Glomerular visceral epithelial cell (primary cell): ENCODE measurements around the gene UBAP1L.
A peak's percentile ranks its signal among the peaks of the same experiment; 100 is the strongest.
"Not testable (repeated sequence)": the region's sequence is repeated elsewhere in the genome, so short reads cannot be mapped to it uniquely, and the experiment has no call there.

Experiments
- DNase-seq: peaks from one replicate; pipeline ENCODE4 v3.0.0-alpha.2; 2016; ENCODE audit errors: extremely low spot score

Gene UBAP1L

GRCh38 chr15:65100442-65100841 is 14.6 kb downstream of the UBAP1L start:
- DNase-seq = no peak

DNA sequence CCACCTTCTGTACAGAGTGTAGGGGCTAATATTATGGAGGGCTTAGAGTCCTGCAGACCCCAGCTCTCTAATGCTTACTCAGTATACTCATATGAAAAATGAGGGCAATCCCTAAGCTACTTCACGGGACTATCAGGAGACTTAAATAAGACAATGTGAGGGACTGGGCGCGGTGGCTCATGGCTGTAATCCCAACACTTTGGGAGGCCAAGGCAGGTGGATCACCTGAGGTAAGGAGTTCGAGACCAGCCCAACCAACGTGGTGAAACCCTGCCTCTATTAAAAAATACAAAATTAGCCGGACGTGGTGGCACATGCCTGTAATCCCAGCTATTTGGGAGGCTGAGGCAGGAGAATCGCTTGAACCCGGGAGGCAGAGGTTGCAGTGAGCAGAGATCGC is 15.2 kb downstream of the UBAP1L start:
- not testable (repeated sequence) for DNase-seq

DNA sequence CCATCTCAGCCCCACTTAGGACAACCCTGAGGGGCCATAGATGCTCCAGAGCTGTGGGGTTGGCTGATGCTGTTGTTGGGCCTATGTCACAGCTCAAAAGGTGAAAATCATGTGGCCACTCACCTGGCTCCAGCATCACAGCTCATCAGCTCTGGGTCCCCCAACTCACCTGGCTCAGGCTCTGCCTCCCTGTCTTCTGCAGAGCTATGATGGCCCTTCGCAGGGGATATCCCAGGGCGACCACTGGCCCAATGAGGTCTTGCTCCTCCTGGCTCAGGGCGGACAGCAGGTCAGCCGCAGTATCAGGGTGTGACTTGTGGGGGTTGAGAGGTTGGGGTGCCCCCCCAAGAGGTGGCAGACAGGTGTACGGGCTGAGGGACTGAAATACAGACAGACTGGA is 15.7 kb downstream of the UBAP1L start:
- DNase-seq = no peak

DNA sequence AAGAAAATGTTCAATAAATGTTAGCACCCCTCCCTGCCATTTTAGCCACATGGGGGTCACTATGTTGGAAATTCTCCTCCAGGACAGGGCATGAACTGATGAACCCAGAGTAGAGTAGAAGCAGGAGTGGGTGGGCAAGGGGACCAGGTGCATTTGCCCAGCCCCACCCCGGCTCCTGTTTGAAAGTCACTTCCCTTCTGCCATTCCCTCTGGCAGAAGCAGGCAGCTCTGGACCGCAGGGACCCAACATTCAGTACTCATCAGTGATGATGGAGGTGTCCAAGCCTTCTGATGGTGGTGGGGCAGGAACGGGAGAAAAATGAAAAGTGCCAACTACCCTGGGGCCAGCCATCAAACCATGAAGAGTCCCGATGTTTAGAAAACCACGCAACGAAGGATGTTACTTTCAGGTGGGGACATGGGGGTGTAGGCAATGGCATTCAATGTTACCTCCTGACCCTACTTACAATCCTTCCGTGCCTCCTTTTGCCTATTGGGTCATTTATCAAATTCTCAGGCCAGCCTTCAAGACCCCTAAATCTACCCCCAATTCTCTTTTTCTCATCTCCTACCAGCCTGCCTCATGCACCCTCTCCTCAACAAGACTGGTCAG is 17.2 kb downstream of the UBAP1L start:
- DNase-seq = no peak

GRCh38 chr15:65096481-65097385 is 18.3 kb downstream of the UBAP1L start:
- DNase-seq = peak; percentile 61

DNA sequence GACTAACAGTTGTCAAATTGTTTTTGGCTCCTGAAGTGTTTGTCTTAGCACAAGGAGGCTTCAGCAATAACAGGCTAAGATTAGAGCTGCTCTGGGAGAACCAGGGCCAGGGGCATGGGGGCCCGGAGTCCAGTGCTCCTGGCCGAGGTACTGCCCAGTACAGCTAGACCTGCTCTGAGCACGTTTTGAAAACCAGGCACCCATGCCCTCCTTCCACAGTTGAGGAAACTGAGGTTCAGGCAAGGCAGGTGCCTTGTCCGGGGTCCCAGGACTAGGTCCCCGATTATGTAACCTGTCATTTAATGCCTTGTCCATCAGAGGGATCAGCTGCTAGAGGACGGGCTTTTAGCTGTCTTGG is 19.3 kb downstream of the UBAP1L start:
- DNase-seq = no peak

DNA sequence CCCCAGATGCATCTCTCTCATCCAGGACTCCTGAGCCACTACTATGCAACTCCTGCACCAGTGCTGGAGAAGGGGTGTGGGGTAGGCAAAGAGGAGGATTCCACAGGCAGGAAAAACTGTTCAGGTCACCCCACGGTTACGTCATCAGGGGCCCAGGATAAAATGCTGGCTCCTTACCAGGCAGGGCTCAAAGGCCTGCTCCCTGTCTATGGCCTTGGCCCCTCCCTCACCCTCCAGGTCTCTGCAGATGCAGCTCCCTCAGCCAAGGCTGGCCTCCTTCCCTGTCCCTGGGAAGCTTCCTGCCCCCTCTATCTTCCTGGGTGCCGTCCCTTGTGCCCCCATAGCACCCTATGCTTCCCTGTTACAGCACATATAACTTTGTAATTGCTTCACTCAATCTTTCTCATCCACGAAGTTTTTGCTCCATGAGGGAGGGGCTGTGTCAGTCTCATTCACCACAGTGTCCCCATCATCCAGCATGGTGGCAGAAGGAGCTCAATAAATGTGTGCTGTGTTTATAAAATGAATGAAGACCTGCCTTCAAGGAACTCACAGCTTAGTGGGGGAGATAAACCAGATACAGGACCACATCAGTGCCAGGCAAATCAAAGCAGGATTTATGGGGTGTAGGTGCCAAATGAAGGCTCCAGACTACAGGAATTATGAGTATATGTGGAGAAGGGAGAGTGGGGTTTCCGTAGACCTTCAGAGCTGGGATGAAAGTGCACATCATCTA is 19.8 kb downstream of the UBAP1L start:
- DNase-seq = no peak

GRCh38 chr15:65094294-65094995 is 20.6 kb downstream of the UBAP1L start:
- no peak for DNase-seq

DNA sequence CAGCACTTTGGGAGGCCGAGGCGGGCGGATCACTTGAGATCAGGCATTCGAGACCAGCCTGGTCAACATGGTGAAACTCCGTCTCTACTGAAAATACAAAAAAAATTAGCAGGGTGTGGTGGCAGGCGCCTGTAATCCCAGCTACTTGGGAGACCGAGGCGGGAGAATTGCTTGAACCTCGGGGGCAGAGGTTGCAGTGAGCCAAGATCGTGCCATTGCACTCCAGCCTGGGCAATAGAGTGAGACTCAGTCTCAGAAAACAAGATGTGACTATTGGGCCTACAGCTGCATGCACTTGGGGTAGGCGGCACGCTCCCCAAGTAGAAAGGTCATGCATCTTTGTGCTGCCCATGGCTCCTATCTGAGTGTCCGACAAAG is 21.2 kb downstream of the UBAP1L start:
- not testable (repeated sequence) for DNase-seq

GRCh38 chr15:65092911-65093792 is 21.8 kb downstream of the UBAP1L start:
- no peak for DNase-seq

DNA sequence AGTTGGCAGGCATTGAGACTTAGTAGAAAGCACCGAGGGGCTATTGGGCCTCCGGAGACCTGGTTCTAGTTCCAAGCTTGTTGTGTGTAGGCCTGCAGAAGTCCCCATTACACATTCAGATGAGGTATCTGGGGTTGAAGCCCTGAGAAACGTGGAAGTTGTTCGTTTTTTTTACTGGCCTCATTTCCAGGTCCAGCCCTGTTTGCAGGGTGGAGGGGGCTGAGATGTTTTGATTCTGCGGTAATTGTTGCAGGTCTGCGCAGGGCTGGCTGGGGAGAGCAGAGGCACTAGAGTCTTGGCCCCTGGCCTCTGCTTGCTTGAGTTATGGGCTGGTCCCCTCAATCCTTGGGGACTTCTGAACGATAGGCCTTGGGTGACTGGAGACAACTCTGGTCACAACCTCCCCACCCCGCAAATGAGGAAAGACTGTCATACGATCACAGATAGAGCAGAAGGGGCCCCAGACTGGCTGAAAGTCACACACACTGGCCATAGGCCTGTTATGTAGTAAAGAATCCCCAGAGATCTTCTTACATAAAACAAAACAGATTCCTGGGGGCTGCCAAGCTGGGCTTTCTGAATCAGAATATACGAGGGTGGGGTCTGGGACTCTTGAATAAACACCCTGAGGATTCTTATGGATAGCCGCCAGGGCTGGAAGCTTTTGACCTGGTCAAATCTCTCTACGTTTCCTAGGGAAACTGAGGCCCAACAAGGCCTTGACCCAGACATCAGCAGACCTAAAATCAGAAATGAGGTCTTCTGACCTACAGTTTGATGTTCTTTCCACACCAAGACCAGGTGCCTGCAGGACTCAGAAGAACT is 22.8 kb downstream of the UBAP1L start:
- no peak for DNase-seq

- no peak for DNase-seq
Measured at GRCh38 chr15:65089206-65089824, 25.7 kb downstream of the UBAP1L start.

DNA sequence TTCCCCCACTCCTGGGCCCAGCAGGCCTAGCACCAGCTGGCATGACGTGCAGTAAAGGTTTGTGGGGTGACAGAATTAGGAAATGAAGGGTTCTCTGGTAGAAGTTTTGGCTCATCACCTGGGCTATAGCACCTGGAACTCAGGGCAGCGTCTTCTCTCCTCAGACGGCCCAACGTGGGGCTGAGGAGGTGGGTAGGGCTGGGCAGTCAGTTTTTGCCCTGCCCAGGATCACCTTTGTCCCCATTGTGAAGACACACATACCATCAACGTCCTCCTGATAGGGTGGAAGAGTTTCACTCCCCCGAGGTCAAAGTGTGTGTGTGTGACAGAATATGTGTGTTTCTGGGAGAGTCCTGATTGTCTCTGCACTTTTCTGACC is 26.4 kb downstream of the UBAP1L start:
- DNase-seq = no peak

DNA sequence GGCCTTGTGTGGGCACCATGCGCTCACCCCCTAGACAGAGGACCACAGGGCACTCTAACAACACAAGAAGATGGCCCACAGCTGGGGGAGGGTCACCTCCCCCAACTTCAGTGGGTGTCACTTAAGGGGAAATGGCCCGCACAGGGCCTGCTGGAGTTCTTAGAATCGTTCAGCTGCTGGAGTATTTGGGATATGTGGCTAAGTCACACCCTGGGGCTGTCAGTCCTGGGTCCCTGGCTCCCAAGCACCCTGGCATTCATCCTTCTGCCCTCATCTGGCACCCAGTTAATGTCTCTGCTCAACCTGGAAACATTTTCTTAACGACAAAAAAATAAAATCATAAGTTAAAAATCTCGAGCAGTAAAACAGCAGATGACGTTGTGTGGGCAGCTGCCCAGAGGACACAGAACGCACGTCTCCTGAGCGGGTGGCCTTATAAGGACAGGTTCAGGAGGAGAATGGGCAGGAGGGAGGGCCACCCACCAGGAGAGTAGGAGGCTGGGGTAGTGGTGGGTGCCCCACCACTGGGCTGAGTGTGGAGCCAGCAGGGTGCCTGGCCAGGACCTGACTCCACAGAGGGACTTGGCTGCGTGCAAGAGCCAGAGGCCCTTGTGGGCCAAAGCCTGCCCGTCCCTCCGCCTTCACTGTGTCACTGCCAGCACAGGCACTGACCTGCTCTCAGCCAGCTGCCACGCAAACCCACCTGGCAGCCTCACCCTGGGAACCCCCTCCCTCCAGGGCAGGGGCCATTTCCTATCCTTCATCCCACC is 26.9 kb downstream of the UBAP1L start:
- no peak for DNase-seq

DNA sequence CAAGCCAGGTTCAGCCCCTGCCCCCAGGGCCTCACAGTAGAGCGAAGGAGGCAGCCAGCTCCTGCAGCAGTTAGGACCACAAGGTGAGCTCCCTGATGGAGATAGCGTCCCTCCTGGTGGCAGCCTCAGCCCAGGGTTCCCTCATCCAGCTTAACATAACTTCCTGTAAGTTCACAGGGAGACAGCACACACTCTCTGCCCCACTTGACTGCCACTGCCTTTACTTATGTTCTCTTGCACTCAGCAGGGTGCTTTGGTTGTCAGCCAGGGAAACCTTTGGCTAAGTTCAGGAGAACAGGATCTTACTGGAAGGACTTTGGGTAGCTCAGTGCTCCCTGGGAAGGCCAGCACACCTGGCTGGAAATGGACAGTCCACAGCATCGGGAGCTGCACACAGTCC is 27.6 kb downstream of the UBAP1L start:
- no peak for DNase-seq

GRCh38 chr15:65086680-65087111 is 28.3 kb downstream of the UBAP1L start:
- DNase-seq = peak; percentile 11

GRCh38 chr15:65085990-65086679 is 28.9 kb downstream of the UBAP1L start:
- peak; percentile 33 for DNase-seq

- no peak for DNase-seq
Measured at GRCh38 chr15:65085207-65085753, 29.7 kb downstream of the UBAP1L start.
